HTERT RPE-1 (cell line): ENCODE results near the gene HOXA3.

Experiments
- in situ Hi-C: fragments of 300-500 bp; cut with MboI; formaldehyde crosslinking; loops from 4 replicates; pipeline ENCODE4 v1.14.3; 2020; ENCODE audit warnings: low sequenced_read_pairs

The HOXA3 gene

DNA sequence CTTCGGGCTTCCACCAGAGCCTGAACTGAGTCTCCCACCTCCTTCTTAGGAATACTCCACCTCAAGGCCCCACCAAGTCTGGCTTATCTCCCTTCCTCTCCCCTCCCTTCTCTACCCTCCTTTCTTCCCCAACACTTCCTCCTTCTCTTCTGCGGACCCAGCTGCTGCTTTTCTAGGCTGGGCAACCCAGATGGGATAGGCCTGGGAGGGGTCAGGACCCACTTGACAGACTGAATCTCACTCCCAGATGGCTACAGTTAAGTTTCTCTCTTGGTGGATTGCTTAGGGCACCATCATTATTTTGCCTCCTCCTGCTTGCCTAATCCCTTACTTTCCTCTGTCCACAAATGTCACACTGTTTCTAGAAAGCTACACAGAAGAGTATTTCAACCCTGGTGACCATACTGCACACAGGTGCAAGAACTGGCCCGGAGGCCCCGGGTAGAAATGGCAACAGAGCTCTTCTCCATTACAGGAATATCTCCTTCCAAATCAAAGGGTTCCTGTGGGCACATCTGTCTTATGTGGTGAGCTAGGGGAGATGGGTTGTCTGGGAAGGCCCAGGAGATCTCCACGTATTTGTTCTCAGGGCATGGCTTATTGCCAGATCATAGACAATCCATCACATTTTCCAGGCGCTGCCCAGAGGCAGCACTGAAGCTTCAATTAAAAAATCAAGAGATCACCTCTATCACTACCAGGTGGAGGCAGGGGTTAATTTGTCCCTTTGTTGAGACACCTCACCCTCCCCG is 37.8 kb upstream of the HOXA3 start:
- in situ Hi-C loops = no loop called here

DNA sequence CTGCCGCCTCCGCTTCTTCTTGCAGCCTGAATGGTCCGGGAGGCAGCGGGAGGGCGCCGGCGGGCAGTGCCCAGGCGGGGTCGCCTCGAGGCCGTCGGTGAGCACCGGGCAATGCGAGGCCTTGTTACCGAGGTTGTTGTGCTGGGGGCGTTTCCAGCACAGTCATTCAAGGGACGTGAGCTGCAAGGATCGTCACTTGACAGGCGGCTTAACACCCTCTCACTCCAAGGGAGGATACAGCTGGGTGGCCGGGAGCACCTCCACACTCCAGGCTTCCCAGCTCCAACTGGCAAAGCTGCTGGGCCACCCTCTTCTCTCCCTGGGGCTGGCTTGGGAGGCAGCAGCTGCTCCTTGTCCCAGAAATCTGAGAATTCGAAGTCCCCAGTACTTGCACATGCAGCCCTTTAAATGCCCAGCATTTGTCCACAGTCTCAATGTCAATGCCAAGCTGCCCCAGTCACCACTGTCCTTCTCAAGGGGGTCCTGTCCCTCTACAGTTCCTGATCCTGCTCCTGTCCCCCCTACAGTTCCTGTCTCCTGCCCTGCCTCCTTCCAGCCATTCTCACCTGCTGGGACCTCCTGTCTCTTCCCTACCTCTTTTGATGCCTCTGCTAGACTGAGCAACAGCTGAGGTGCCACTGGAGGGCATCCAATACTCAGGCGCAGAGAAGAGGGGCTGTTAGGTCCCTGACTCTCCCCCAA is 37.1 kb upstream of the HOXA3 start:
- in situ Hi-C loops = no loop called here

- in situ Hi-C loops = no loop called here
Measured at GRCh38 chr7:27188386-27189294, 36.3 kb upstream of the HOXA3 start.

- in situ Hi-C loops = no loop called here
Measured at GRCh38 chr7:27187475-27188385, 35.3 kb upstream of the HOXA3 start.

DNA sequence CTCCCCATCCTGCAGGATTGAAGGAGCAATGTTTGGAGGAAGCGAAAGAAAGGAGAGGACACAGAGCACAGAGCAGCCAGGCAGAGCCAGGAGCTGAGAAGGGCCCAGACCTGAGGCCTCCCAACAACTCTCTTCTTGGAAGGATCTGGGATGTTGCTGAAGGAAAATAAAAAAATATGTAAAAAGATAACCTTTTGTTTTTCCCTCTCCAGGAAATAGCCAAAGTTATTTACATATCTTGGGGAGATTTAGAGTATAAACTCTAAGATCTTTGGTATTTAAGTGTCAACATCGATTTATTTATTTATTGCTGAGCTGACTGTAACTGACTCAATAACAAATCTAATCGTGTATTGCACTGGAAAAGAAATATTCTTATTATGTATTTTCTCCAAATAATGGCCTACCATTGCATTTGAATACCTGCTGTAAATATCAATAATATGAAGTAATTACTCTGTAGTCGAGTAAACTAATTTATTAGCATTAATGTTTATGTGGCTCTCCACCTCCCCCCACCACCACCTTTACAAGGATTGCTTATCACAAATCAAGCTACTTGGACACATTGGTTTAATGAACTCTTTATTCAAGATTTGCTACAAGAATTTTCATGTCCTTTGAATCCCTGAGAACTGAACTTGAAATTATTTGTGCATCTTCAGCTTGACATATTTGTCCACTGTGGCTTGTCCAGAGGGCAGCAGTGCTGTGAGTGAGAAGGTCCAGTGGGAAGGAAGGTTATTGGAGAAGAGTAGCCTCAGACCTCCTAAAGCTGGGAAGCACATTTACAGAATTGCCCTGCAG is 34.5 kb upstream of the HOXA3 start:
- in situ Hi-C loops = no loop called here

- in situ Hi-C loops = no loop called here
Measured at GRCh38 chr7:27185854-27186667, 33.7 kb upstream of the HOXA3 start.

GRCh38 chr7:27185013-27185853 is 32.9 kb upstream of the HOXA3 start, which contains the start of gene HOXA11:
Gene HOXA11, minus strand, starts transcription at chr7:27185232. Its CDS starts 88 bp downstream, at chr7:27185144.
- in situ Hi-C loops = no loop called here

- in situ Hi-C loops = no loop called here
Measured at GRCh38 chr7:27184337-27185012, 32.1 kb upstream of the HOXA3 start.

GRCh38 chr7:27183682-27184336 is 31.4 kb upstream of the HOXA3 start:
- in situ Hi-C loops = no loop called here

- in situ Hi-C loops = no loop called here
Measured at GRCh38 chr7:27182861-27183681, 30.7 kb upstream of the HOXA3 start.

DNA sequence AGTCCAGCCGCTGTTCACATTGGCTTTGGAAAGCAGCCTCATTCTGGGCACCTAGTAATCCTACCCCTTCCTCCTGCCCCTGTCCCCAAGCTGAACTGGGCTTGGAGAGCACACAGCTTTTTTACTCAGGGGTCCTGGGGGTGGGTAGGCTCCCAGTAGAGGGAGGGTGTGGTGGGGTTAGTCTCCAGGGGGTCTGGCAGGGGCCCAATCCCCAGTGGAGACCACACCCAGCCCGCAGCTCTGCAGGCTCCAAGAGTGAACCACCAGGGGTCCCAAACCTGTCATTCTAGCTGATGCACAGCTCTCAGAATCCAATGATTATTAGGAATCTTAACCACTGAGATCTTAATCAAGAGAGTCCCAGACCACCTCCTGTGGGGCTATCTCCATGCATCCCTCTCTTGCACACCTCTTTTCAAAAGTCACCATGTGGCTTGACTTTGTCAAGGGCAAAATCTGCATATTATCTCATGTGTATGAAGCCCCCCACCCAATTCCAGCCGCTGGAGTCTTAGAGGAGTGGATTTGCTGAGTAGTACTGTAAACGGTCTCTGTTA is 30.0 kb upstream of the HOXA3 start:
- in situ Hi-C loops = no loop called here

DNA sequence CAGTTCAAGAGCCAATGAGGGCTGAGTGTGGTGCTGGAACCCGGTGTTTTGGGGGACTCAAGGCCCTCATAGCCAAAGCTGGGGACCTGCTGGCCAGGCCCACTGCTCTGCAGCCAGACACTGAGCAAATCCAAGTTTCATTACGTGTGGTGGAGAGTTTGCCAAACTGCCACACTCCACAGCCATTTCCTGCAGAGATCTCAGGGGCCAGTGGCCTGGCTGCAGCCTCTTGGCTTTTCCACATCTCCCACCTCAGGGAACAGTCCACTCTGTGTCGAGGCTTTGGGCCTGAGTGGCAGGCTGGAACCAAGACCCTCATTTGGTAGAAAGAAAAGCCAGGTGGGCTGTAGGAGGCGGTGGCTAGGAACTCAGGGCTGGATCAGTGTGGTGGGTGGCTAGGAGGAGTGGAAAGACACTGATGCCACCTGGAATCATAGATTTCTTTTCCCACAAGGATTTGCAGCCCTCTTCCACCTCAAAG is 29.5 kb upstream of the HOXA3 start:
- in situ Hi-C loops = no loop called here

DNA sequence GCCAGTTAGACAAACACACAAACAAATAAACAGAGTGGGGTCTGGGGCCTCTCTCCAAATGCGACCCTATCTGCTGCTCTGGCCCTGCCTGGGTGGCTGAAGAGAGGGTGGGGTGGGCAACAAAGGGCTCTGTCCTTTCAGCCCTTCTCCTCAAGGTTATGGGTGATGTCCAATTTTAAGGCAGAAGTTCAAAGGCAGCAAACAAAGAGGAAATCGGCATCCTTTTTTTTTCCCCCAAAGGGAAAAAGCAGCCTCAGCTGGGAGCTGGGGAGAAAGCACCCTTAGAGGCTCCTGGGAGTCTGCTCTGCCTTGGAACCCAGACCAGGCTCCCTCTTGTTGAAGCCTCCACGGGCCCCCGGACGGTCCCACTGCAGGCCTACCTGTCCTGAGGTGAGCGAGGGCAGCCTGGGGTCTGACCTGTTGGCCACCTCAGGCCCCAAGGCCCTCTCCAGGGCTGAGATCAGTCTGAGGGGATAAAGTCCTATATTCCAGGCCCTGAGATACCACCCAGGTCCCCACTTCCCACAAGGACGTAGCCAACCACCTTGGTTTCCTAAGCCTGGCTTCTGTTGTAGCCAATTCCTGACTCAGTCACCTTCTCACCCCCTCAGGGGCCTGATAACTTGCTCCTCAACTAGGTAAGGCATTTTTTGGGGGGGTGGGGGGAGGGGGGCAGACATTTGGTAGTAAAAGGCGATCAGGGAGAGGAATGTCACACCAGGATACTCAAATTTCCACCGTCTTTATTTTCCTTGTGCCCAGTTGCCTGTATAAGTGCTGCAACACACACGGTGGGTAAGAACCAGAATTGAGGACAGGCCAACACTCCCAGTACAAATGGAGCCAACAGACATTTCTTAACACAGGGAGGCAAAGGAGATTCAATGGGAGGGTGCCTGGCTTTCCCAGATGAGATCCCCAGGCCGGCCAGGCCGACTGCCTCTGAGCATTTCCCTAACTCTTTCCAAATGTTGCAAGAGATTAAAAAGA is 28.3 kb upstream of the HOXA3 start:
- in situ Hi-C loops = no loop called here
